GM18499 (cell line): ENCODE data around the gene CAMTA1.

Experiments used
- ATAC-seq: cut with Tn5 transposase; IDR thresholded peaks from one replicate; pipeline ENCODE4 v1.9.1; 2021; ENCODE audit warnings: moderate number of reproducible peaks; ENCODE audit not compliant: insufficient read depth, unreplicated experiment

CAMTA1 gene

DNA sequence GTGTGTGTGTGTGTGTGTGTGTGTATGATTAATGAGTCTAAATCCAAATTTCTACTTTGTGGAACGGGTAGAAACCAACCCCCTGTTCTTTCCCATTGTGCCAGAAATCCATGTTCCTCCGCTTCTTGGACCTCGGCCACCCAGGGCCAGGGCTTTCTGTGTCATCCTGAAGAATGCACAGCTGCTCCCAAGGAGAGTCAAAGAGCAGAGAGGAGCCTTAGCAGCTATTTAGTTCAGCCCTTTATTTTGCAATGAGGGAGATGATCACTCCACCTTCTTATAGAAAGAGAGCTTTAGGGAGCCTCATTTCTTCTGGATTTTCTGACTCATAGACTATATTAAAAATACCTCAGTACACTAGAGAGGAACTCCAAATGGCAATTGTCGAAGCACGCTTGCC is 496.6 kb downstream of the CAMTA1 start:
- ATAC-seq, result no peak

DNA sequence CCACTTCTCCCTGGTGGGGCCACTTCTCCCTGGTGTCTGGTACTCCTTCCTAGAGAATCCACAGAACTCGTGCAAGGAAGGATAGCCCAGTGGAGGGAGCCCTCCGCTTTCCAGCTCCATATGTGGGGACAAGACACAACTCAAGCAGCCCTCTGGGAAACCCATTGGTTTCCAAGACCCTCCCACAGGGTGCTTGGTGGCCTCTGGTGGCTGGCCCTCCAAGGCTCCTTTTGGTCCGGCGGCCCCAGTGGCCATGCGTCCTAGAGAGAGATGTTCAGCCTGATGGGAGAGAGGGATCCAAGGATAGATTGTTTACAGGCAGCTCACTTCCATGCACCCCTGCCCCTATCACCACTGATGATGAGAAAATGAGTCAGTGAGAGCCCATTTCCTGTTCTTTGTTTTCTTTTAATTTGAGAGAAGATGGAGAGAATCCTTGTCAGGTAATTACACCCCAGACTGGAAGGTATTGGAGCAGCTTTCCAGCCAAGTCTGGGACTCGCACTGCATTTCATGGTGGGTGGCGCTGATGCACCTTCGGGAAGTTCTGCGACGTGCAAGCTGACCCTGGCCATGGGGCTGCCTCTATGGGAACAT is 499.7 kb downstream of the CAMTA1 start:
- no peak for ATAC-seq

GRCh38 chr1:7285856-7286454 is 500.7 kb downstream of the CAMTA1 start:
- ATAC-seq, result no peak

- no peak for ATAC-seq
These were observed 501.8 kb downstream of the CAMTA1 start for GRCh38 chr1:7287013-7287412.

DNA sequence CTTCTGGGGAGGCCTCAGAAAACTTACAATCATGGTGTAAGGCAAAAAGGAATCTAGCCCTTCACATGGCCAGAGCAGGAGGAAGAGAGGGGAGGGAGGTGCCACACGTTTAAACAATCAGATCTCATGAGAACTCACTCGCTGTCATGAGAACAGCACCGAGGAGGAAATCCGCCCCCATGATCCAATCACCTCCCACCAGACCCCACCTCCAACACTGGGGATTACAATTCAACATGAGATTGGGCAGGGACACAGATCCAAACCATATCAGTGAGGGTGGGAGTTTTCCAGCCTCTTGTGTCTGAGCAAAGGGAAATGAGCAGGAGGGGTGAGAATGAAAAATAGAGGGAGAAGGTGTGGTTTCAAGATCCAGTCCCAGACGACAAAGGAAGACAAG is 503.7 kb downstream of the CAMTA1 start:
- ATAC-seq, result no peak

- no peak for ATAC-seq
These were observed 504.4 kb downstream of the CAMTA1 start for GRCh38 chr1:7289694-7290093.

DNA sequence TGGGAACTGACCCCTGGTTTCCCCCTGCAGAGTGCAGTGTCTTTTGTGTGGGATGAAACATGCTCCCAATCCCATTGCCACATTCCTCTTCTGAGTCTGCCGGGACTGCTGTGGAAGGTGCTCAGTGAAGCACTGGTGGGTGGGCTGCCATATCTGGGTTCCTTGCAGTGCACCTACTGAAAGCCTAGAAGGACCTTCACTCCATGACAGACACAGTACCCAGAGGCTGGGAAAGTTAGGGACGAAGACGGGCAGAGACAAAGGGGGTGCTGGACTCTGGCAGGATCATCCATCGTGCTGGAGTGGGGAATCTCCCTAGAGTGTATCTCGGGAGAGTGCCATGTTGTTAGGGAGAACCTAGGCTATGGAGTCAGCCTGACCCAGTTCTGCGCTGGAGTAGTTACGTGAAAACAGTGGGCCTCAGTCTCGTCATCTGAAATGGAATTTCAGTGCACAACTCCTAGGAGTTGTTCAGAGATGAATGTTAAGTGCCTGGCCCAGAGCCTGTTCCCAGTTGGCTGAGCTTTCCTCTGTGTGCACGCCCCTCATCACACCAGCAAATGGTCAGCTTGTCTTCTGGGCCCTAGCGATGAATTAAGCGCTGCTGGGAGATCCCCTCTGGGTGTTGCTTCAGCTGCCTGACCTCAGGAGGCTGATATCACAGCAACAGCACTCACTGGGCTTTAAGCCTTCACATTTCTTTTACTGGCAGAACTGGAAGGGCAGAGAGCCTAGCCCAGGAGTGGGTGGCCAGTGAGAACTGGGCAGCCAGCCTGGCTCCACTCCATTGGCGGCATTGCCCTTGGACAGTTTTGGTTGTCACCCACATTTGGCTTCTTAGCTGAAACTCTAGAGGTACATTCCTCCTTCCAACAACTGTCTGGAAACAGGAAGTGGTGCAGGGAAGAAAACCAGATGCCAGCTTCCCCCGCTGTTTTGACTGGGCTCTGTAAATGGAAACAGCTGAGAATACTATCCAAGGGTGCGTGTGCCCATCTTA is 506.0 kb downstream of the CAMTA1 start:
- ATAC-seq, result no peak

- no peak for ATAC-seq
These were observed 506.9 kb downstream of the CAMTA1 start for GRCh38 chr1:7292036-7292681.

- ATAC-seq, result no peak
These were observed 507.6 kb downstream of the CAMTA1 start for GRCh38 chr1:7292714-7293419.

GRCh38 chr1:7293702-7294629 is 508.7 kb downstream of the CAMTA1 start:
- no peak for ATAC-seq

DNA sequence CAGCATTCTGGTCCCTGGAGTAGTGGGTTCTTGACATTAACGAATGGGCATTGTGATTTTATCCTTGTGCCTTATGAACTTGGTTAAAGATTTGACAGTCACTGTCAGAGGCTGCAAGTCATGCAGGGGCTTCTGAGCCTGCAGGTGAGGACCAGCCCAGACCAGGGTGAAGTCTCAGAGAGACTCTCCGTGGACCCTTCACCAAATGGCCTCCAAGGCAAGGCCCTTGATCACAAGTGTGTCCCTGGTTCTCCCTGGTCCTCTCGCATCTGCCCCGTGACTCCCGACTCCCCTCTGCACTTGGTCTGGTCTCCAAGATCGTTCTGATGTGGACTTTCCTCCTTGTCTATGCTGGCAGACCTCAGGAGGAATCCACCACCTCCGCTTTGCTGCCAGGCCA is 509.4 kb downstream of the CAMTA1 start:
- ATAC-seq, result no peak

DNA sequence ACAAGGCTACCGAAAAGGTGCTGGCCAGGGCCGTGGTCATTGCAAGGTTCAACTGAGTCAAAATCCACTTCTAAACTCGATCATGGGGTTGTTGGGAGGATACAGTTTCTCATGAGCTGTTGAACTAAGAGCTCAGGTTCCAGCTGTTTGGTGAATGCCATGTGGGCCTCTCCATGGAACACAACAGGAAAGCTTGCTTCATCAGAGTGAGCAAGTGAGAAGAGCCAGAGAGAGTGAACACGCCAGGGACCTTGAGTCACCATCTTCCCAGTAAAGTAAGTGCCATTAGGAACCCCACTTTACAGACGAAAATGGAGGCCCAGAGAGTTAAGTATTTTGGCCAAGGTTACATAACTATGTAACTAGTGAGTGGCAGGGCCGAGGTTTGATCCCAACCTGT is 510.7 kb downstream of the CAMTA1 start:
- ATAC-seq, result no peak

DNA sequence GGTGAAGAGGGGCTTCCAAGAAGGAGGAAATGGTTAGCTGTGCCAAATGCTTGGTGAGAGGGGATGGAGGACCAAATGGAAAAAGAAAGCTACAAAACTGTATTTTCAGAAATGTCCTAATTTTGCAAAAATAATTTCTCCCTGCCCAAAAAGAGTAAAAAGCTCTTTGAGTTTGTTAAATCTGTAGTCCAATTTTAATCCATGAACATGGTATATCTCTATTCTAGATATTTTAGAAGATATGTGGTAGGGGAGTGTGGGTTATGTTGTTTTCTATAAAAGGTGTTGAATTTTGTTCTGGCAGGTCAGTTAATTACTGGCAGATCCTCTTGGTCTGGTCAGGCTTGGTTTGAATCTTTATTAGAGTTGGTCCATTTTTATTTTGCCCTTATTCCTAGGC is 511.7 kb downstream of the CAMTA1 start:
- ATAC-seq, result no peak

GRCh38 chr1:7298145-7298544 is 512.9 kb downstream of the CAMTA1 start:
- no peak for ATAC-seq

GRCh38 chr1:7298749-7299151 is 513.5 kb downstream of the CAMTA1 start:
- ATAC-seq, result no peak

DNA sequence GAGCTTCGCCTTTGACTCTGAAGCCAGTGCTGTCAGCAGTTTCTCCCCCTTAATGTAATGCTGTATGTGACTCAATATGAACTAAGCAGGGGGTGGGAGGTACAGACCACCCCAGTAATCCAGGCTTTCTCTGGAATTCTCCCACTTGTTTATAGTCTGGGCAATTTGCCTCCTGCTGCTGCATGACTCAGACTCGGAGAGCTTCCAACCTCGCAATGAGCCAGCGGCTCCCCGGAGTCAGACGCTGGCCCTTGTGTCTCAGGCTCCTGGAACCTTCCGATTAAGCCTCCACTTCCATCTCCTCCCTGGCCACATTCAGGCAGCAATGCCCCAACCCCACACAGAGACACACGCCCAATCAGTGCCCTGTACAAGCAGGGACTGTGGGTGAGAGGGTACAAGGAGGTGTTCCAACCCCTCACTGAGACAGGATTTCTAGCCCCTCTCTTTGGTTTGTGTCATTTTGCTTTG is 514.1 kb downstream of the CAMTA1 start:
- no peak for ATAC-seq

GRCh38 chr1:7299994-7300393 is 514.7 kb downstream of the CAMTA1 start:
- ATAC-seq, result no peak

DNA sequence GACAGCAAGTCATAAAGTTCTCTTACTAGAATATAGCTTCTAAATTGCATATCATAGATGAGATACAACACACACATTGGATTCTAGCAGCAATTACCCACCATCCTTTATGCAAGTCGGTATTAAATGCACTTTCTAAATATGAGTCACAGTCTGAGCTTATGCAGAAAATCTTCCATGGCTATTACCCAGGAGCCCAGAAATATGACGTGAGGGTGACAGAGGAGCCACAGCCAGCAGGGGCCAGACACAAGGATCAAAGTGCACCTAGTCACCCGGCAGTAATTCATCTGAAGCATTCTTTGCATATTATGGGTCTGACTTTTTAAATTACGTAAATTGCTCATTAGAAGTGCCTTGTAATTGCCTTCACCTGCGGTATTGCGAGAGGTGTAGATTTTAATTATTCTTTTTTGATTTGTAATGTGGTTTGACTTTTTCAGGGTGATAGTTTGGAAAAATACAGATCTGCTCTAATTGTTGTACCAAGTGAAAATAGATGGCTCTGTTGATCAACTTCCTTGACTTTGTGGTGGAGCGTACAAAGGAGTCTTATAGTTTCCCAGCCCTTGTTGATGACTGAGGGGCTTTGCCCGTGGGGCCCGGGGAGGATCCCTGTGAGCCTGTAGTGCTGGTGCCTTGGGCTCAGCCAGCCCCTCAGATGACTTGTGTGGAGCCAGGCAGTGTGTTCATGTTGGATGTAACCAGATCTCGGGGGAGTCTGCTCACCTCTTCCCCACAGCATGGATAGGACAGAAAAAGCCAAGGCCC is 515.8 kb downstream of the CAMTA1 start:
- ATAC-seq, result no peak
